Activated T-cell treated with anti-CD3 and anti-CD28 coated beads for 1 hour (primary cell): ENCODE measurements around the gene SMAD9.
A peak's percentile ranks its signal among the peaks of the same experiment; 100 is the strongest.

Experiments
- DNase-seq: peaks from one replicate; pipeline ENCODE4 v3.0.0-alpha.2; 2020; ENCODE audit warnings: low read depth

Gene SMAD9

GRCh38 chr13:36862722-36863121, 57.3 kb downstream of the SMAD9 start:
- no peak for DNase-seq

GRCh38 chr13:36862002-36862685, 57.9 kb downstream of the SMAD9 start:
- DNase-seq, result no peak

DNA sequence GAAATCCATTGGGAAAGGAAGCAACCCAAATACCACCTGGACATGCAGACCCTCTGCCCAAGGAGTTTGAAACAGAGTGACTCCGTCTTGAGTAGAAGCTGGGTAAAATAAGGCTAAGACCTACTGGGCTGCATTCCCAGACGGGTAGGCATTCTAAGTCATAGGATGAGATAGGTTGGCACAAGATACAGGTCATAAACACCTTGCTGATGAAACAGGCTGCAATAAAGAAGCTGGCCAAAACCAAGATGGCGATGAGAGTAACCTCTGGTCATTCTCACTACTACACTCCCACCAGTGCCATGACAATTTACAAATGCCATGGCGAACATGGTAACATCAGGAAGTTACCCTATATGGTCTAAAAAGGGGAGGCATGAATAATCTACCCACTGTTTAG, 60.8 kb downstream of the SMAD9 start:
- DNase-seq, result no peak

- no peak for DNase-seq
These were observed 61.7 kb downstream of the SMAD9 start for GRCh38 chr13:36858290-36858689.

DNA sequence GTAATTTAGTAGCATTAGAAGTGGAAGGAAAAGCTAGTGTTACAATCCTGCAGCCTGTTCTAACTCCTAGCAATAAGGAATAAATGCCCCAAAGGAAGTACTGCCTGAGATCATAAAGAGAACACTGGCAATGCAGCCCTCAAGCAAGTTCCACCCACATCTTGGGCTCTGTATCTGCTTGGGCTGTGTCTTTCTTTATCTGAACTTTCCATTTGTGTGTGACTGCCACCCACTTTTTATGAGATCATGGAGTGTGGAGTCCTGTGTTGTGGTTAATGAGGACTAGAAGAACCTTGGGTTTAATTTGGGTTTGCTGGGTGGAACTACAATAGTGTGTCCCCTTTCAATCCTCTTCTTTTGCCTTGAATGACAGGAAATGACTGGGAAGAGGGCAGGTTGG, 62.8 kb downstream of the SMAD9 start:
- no peak for DNase-seq

DNA sequence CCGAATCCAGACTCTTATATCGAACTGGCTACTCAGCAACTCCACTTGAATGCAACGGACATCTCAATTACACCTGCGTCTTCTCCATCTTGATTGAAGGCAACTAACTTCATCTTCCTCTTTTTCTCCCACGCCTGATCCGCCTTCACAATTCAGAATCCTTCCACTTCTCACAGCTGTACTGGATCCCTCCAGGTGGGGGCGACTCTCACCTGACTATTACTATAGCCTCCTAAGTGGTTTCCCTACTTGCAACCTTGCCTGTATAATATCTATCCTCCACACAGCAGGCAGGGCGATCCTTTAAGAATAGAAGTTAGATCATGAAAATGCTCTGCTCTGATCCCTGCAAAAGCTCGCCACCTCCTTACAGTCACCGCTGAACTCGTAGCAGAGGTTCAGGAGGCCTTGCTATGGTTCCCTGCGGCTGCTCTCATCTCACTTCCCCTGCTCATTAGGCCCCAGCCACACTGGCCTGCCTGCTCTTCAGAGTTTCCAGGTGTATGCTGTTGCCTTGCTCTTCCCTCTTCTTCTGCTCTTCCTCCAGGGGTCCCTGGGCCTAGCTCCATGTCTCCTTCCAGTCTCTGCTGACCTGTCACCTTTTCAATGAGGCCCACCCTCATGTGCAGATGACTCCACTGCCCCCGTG, 69.1 kb downstream of the SMAD9 start:
- no peak for DNase-seq

- no peak for DNase-seq
These were observed 71.6 kb downstream of the SMAD9 start for GRCh38 chr13:36848199-36848982.

- DNase-seq, result no peak
These were observed 72.4 kb downstream of the SMAD9 start for GRCh38 chr13:36847606-36848005.

GRCh38 chr13:36841391-36841790, 78.6 kb downstream of the SMAD9 start:
- DNase-seq, result no peak

DNA sequence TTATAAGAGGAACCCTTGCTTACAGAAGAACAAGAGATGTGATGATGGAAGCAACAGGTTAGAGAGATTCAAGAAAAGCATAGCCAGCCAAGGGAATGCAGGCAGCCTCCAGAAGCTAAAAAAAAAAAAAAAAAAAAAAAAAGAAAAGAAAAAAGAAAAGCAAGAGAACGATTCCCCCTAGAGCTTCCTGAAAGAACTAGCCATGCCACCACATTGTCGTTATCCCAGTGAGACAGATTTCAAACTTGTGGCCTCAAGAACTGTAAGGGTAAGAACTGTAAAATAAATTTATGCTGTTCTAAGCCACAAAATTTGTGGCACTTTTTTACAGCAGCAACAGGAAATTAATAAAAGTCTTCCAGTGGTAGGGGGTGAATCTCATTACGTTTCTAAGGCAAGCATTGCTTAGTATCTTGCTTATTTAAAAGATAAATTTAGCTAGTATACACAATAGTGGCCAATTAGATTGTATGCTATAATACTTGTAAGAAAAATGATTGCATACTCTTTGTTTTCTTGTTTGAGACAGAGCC, 79.3 kb downstream of the SMAD9 start:
- DNase-seq, result no peak

- no peak for DNase-seq
These were observed 80.1 kb downstream of the SMAD9 start for GRCh38 chr13:36839981-36840380.

- no peak for DNase-seq
These were observed 80.8 kb downstream of the SMAD9 start for GRCh38 chr13:36839281-36839680.

GRCh38 chr13:36837354-36838092, 82.5 kb downstream of the SMAD9 start:
- no peak for DNase-seq

DNA sequence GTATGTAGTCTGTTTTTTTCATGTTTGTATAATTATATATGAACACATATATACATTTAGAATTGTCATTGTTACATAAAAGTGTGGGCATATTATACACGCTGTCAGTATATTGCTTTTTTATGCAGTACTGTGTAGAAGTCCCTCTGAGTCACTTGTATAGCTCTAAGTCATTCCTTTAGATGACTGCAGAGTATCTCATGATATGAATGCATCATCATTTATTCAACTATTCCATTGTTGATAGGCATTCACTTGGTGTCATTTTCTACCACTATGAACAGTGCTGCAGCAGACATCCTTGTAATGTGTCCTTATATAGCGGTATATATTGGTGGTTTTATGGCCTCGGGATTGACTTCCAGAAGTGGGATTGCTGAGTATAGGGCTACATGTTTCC, 85.7 kb downstream of the SMAD9 start:
- no peak for DNase-seq

DNA sequence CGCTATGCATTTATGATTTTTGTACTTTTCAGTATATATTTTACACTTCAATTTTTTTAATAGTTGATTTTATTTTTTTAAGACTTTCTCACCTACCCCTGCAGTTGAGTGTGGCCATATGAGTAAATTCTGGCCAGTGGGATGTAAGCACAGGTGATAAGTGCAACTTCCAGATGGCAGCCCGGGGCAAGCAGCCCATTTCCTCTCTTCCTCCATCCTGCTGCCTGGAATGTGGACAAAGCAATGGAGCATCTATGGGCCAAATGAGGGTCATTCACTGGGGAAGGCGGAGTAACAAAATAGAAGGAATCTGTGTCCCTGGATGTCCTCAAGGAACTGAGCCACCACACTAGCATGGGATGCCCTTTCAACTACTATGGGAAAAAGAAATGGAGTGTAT, 88.7 kb downstream of the SMAD9 start:
- no peak for DNase-seq

GRCh38 chr13:36829753-36830152, 90.3 kb downstream of the SMAD9 start:
- DNase-seq, result no peak

- DNase-seq, result no peak
These were observed 97.3 kb downstream of the SMAD9 start for GRCh38 chr13:36822785-36823184.

DNA sequence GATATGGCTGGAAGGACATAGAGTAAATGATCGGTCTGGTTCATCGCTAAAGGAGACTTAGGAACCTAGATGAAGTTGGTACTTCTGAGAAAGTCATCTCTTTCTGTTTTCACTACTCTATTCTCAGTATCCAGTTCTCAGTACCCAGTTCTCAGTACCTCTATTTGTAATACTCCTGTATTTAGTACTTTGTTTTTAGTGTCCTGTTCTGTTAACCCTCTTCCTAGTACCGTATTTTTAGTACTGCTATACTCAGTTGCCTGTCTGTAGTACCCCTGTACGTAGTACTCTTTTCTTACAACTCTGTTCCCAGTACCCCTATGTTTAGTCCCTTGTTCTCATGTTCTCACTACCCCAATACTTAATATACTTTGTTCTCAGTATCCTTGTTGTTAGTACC, 99.8 kb downstream of the SMAD9 start:
- DNase-seq, result no peak

DNA sequence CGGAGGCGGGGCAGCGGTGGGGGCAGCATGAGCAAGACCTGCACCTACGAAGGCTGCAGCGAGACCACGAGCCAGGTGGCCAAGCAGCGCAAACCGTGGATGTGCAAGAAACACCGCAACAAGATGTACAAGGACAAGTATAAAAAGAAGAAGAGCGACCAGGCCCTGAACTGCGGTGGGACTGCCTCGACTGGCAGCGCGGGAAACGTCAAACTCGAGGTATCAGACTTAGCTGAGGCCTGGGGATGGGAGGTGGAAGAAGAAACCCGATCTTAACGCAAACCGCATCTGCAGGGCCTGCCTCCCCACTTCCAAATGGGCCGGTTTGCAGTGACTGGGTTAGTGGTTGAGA, 100.3 kb downstream of the SMAD9 start:
- DNase-seq, result no peak

GRCh38 chr13:36818804-36819738, 101.0 kb downstream of the SMAD9 start, which contains the start of gene RFXAP:
TSS of gene RFXAP (plus strand) at chr13:36819222. CDS start at chr13:36819358, 136 bp downstream.
- peak; percentile 90 for DNase-seq
